Activated CD8-positive, alpha-beta memory T cell treated with anti-CD3 and anti-CD28 coated beads, Interleukin-2, amount 50 U/mL, for 4 hours (primary cell): ENCODE data around the gene FBXL14.
A peak's percentile ranks its signal among the peaks of the same experiment; 100 is the strongest.

Experiments
- DNase-seq: peaks from one replicate; pipeline ENCODE4 v3.0.0-alpha.2; 2020

FBXL14 gene

DNA sequence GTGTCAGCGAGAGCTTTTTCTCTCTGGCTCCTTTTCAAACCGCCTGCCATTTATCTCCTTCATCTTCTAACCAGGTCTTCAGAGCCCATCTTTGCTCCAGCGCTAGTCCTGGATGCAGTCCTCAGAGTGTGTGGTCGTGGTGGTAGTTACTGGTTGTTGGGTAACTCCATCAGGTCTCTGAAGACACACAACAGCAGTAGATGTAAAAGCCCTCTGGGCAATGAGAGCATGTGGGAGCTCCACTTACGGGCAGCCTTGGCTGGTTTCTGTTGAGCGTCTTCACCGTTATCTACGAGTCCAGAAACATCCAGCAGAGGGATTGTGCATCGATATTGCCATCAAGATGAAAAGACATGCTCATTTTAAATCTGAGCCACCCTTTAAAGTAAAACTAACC lies 61.2 kb downstream of the FBXL14 start:
- no peak for DNase-seq

DNA sequence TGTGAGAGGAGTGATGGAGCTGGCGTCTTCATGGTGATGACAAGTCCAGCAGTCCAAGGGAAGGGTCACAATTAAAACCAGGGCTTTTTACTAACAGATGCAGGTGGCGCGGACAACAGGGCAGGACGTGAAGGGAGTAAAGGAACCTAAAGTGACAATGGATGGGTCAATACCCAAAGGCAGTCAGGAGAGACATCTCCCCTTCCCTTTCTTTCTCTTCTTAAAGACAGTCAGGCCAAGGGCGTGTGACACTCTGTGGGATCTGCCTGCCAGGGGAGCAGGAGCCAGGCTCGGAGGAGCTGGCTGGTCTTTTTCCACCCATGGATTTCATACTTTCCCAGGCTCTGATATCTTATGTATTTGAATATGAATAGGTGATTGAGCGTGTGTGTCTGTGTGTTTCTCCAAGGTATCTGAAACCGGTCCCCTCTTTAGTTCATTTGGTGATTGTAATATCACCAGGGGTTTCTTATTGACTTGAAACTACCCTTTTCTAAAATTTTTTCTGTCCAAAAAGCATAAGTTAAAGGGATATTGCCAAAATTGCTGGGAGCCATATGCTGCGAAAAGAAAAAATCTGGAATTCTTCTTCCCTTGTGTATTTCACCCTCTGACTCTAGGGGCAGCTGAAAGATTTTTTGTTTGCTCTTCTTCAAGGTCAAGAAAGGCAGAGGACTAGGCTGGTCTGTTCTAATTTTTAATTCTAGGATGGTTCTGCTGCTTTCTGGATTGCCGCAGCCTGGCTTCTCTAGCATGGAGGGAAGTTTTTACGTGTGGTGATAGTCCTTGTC lies 61.8 kb downstream of the FBXL14 start:
- DNase-seq, result no peak

DNA sequence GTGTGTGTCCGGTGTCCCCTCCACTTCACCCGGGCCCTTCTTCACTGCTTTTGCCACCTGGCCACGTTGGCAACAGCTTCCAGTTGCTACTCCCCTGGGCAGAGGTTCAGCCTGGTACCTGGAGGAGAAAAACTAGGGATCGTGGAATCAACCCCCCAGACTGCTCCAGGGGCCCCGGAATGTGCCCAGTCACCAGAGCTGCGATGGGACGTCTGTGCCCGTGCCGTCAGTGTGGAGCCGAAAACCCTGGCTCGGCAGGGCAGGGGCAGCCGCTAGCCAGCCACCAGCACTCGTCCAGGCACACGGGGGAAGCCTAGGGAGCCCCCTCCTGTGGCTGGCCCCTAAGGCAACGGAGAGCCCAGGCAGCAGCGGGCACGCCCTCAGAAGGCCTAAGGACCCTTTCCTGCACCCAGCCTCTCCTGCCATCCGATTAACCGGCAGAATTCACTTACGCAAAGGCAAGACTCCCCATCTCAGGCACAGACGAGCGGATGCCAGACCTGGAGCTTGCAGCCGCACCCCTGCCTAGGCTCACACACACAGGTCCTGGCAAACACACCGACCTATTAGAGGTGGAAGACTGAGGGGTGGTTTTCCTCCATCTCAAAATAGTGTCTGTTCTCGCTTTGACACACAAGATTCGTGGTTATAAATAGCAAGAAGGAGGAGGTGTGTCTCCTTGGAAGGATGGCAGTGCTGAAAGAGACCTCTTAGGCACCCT lies 62.6 kb downstream of the FBXL14 start:
- DNase-seq, result no peak

DNA sequence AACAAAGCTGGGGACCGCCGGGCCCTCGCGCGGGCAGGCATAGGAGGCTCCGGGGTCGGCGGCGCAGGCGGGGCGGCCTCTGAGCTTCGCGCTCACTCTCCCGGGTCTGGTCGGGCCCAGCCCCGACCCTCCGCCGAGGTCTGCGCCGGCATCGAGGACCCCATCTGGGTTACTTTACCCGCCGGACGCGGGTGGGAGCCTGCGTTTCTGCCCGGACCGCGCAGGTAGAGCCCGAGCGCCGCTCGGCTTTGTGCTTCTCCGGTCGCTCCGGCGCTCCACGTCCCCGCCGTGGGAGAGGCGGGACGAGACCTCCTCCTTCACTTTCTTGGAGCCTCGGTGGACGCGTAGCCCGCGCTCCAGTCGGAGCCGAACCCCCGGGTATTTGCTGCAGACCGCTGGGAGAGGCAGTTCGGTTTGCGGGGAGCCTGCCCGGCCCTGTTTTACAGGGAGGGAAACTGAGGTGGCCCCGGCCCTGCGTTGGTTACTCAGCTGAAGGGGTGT lies 63.2 kb downstream of the FBXL14 start:
- DNase-seq, result no peak

DNA sequence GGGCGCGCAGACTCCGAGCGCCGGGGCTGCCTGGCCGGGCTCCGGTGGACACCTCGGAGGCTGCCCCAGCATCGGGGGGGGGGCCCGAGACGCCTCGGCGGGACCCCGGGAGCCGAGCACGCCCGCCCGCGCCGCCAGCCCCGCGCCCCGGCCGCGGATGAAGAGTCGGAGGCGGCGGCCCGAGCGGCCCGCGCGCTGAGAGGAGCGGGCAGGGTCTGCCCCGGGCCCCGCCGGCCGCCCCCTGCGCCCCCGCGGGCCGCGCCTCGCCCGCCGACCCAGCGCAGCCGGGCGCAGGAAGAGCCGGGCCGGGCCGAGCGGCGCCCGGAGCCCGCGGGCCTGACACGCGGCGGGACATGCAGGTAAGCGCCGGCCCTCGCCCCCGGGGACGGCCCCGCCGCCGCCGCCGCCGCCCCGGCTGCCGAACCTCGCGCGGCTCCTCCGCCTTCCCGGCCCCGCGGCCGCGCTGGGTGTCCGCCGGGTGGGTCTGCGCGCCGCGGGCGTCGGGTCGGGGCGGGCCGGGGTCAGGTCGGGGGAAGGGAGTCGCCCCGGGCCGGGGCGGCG lies 63.7 kb downstream of the FBXL14 start:
- no peak for DNase-seq

DNA sequence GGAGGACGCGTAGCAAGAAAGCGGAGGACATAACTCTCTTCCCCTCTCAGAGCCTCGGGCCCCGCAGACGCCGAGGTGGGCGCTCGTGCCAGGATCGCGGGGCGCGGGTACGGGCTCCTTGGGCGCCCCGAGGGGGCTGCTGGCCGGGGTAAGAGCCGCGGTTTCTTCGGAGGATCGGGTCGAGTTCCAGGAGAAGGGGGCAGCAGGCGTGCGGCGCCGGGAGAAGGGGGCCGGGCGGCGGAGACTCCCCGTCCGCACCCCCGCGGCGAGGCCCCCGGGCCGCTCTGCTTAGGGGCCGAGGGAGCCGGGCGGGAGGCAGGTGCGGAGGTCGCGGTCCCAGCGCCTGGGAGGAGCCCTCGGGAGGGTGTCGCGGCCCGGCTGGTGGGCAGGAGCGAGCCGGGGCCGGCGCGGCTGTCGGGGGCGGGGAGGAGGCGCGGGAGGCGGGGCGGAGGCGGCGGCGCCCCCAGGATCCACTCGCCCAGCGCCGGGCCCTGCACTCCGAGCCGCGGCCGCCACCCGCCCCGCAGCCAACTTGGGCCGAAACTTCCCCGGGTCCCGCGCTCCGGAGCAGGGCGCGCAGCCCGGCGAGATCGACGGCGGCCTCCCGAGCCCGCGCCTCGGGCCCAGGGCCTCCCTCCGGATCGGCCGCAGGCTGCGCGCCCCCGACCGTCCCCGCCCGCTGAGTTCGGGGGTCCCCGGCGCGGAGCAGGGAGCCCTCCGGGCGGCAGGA lies 64.4 kb downstream of the FBXL14 start:
- DNase-seq, result peak; percentile 28

DNA sequence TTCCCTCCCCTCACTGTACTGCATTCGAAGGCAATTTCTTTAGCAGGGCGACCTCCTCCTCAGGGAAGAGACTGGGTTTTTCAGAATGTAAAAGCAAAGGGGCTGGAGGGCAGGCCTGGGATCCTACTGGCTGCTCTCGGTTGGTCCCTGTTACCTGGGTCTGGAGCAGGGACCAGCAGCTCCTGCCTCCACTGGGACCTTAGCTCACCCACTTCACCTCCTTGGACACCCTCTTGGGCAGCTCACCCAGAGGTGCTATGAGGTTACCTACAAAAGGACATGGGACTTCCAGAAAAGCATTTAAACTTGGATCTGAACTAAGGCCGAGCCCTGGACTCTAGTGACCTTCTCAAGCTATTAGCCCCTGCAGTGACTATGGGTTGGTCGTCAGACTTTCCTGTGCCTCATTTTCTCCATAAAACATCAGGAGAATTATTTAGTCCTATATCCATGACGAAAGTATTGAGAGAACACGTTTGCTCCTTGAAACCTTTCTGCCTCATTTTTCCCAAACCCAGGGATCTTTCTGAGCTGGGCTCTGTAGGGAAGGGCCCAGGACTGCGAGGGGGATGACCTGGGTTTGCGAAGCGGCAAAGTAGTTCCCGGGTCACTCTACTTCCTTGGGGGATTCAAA lies 65.0 kb downstream of the FBXL14 start:
- no peak for DNase-seq

DNA sequence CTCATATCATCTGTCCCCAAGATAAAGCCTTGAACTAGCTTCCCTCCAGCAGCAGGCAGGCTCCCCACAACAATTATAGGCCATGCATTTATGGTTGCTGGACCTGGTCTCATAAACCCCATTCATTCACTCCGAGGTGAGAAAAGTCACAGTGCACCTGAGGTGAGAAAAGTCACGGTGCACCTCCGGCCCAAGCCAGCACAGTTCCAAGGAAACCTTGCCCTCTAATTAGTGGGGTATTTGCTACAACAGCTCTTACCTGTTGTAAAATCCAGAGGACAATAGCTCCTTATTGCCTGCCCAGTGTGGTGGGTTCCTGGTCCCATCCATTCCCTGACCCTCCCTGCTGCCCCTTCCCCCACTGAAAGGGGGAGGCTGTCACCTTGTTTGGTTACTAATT lies 65.6 kb downstream of the FBXL14 start:
- no peak for DNase-seq

DNA sequence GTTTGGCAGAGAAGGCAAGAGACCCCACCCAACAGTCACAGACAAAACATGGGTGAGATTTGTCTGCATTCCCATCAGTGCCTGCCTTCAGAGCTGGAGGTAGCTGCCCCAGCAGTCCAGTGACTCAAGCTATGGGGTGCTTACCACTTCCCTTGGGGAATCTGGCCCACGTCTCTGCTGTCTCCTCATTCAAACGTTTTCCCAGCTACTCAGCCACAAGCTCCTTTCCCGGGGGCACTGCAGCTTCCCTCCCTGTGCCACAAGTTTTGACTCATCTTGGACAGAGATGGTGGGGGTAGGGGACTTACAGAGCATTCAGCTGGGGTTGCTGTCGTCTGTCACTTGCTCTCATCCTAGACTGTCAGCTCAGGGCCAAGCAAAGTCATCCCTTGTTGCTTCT lies 66.6 kb downstream of the FBXL14 start:
- DNase-seq, result no peak

DNA sequence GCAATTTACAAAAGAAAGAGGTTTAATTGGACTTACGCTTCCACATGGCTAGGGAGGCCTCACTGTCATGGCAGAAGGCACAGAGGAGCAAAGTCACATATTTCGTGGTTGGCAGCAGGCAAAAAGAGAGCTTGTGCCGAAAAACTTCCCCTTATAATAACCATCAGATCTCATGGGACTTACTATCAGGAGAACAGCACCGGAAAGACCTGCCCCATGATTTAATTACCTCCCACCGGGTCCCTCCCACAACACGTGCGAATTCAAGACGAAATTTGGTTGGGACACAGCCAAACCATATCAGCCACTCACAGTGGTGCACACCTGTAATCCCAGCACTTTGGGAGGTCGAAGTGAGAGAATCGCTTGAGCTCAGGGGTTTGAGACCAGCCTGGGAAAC lies 68.5 kb downstream of the FBXL14 start:
- DNase-seq, result no peak

DNA sequence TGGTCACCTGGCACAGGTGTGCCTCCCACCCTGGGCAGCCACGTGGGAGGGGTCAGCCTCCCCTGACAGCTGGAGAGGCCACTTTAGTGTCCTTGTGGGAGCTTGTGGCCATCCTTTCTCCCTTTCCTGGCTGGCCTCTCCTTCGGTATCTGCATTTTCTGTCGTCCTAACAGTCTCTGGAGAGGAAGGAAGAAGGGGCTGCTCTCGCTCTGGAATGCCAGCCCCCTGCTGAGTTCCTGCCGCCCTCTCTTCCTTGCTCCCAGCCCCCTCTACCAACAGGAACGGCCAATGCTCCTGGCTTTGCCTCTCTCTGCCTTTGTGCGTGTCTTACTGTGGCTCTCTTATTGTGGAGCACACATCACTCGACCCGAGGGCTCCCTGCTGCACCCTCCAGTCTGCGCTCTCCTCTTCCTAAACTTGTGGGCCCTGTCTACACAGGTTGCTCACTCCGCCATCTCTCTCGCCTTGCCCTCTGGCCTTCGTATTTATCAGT lies 70.8 kb downstream of the FBXL14 start:
- DNase-seq, result no peak

DNA sequence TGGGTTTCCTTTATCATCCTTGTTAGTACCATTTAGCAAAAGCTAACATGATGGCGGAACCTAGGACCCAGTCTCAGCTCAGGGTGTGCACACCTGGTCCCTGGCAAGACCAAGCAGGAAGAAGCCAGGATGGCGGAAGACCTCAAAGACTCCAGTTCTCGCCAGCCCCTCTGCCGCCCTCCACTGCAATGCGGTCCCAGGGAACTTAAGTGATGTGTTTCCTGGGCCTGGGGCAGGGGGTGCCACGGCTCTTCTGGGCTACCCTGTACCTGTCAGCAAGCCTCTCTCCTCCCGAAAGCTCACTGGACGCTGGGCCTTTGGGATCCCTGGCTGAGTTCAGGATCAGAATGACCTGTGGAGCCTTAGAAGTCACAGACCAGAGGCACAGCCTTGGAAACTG lies 71.3 kb downstream of the FBXL14 start:
- no peak for DNase-seq

DNA sequence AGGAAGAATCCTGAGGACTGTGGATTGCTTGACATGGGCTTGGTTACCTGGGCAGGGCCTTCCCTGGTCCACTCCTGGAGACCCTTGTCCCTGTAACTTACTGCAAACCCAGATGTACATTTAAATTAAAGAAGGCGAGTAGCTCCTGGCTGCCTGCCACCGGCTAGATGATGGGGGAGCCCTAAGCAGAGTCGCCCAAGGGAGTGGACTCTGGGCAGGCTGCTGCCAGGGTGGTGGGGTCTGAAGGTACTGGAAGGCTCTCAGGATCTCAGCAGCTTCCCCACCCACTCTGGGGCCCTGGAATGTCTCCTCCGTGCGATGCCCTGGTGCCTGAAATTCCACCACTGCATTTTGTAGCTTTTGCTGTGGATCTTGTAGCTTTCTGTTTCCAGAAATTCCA lies 74.7 kb downstream of the FBXL14 start:
- DNase-seq, result no peak

DNA sequence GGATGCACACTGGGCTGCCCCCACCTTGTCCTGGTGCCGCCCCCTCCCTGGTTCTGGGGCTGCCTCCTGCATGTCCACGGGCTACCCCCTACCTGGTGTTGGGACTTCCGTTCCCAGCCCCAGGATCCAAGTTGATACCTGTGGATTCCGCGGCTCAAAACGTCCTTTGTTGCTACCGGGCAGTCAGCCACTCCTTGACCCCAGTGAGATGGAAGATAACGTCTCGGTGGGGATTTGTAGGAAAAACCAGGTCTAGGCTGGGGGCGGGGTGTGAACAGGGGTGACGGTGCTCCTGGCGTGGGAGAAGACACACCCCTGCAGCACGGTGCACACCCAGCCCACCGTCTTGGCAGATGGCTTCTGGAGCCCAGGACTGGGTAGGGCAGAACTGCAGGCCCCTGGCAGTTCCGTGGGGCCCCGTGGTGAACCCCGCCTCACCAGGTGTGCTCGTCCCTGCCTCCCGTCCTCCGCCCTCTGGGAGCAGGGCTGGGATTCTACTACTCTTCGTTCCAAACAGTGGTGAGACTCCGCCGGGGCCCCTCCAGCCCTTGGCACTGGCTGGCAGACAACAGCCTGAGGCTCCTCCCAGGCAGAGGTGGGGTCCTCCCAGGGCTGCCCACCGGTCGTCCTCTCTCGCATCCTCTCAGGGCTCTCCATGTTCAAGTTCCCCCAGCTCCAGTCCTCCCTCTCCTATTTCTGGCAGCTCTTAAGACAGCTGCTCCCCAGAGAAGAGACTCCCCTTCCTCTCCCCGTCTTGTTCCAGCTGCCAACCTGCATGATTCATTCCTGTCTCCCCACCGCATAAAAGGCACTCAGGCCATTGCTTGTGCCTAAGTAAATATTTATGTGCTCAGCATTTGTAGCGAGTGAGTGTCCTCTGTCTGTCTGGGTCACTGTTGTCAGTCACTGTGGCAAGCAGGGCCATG lies 75.5 kb downstream of the FBXL14 start:
- no peak for DNase-seq

DNA sequence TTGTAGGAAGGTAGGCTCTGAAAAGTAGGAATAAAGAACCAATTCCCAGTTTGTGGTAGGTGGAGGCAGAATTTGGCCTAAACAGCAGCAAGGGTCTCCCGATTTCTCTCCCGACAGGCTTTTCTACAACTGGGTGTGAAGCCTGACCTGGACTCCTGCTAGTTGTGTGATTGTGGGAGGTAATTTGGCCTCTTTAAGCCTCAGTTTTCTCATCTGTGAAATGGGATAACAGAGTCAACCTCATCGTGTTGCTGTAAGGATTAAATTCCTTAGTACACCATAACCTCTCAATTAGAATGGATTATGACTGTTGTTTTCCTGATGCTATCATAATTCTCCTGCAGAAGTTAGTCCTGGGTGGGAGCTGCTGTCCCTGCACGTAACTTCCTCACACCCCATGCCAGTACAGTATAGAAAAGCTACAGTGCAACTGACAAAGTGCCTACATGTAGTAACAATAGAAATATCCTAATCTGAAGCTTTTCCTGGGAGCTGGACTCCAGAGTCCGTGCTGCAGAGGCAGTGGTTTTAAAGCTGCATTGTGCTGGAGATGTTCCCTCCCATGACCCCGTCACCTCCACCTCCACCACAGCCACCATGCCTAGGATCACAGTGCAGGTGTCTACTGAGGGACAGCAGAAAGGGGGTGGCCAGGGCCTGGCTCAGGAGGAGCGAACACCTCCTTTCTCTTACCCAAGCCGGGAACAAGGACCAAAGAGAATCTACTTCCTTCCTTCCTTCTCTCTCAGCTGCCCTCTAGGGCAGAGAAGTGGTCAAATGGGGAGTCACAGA lies 76.5 kb downstream of the FBXL14 start:
- no peak for DNase-seq

DNA sequence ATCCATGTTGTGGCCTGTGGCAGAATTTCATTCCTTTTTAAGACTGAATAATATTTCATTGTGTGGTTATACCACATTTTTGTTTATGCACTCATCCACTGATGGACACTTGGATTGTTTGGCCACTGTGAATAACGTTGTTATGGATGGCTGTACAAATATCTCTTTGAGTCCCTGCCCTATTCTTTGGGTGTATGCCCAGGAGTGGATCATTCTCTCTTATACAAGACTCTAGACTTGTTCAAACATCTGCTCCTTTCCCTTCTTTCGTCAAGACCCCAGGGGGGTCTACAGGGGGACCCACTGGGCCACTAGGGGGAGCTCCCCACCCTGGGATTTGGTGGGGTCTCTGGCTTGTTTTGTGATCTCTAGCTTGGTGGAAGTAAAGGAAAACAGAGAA lies 77.4 kb downstream of the FBXL14 start:
- DNase-seq, result no peak
